ENCODE measurements around the gene RACGAP1.

Gene RACGAP1

DNA sequence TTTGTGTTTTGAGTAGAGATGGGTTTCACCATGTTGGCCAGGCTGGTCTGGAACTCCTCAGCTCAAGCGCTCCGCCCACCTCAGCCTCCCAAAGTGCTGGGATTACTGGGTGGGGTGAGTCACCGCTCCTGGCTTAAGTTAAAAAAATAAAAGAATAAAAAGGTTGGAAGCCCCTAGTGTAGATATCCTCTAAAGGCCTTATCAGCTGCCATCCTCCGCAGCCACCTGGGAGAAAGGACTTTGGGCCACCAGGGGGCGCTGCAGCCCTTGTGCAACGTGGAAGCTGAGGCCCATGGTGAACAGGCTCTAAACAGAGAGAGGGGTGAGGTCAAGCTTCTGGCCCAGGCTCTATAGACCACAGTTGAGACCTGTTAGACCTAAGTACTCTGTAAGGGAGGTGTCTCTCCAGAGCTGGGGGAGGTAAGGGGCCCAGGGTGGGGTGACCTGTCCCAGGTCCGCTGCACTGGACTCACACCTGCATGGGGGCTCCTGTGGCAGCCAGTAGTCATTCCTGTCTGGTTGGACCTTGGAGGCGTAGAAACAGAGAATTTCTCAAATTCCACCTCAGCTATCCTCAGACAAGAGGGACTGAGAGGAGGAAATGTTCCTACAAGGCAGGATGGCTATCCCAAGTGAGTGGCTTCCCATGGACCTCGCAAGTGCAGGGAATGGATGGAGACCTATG, 14.0 kb upstream of the RACGAP1 start:
- H3K36me3 ChIP-seq (ENCODE audit: insufficient read depth, low read length): no peaks in the 10 kb centered on the region
- H3K9me3 ChIP-seq (ENCODE audit: low read length): no peaks in the 10 kb centered on the region
- no peaks in the 10 kb centered on the region for H3K79me2 ChIP-seq (ENCODE audit: insufficient read depth, low read length)
- H3K4me2 ChIP-seq (ENCODE audit: low read length): no peak overlapping the region
- no peak overlapping the region for H3K9ac ChIP-seq (ENCODE audit: low read length)
- no peak overlapping the region for H2AFZ ChIP-seq (ENCODE audit: low read length)
- H3K4me1 ChIP-seq (ENCODE audit: insufficient read depth, low read length, severe bottlenecking): no peaks in the 10 kb centered on the region
- no peak overlapping the region for H3K4me3 ChIP-seq (ENCODE audit: low read depth, low read length, poor library complexity, severe bottlenecking)
- no peaks in the 10 kb centered on the region for H3F3A ChIP-seq (ENCODE audit: insufficient read depth, low read length)
- H4K20me1 ChIP-seq (ENCODE audit: insufficient read depth, low read length): no peaks in the 10 kb centered on the region
- H3K9me2 ChIP-seq (ENCODE audit: low read depth, low read length): no peaks in the 10 kb centered on the region
- no peaks in the 10 kb centered on the region; the same call in 1 of the 2 replicates for H3K27me3 ChIP-seq (ENCODE audit: insufficient read depth, low read length)
- TF ChIP-seq CTCF (IDR thresholded peaks at IDR 0.05; ENCODE audit: low read length): peak; percentile 95
- TF ChIP-seq EZH2 (IDR thresholded peaks at IDR 0.05; ENCODE audit: borderline replicate concordance, low read length): no peak
- no peak overlapping the region for H3K27ac ChIP-seq (ENCODE audit: low read depth, low read length, poor library complexity, severe bottlenecking)

DNA sequence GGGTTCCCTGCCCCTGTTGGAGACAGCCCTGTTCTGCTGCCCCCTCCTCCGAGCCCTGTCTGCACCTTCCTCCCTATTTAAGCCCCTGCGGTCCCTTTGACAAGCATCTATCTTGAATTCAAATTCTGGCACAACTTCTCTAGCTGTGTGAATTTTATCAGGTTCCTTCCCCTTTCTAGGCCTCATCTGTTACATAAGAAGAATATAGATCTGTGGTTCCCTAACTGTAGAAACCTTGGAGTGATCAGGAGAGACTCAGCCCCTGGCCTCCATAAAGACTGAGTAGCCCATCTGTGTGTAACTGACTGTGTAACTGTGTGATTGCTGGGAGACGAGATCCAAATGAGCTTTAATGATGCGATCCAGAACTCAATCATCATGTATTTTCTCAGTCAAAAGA, 13.0 kb upstream of the RACGAP1 start:
- no peaks in the 10 kb centered on the region for H3K9me3 ChIP-seq (ENCODE audit: low read length)
- no peaks in the 10 kb centered on the region for H4K20me1 ChIP-seq (ENCODE audit: insufficient read depth, low read length)
- no peaks in the 10 kb centered on the region for H3K79me2 ChIP-seq (ENCODE audit: insufficient read depth, low read length)
- H3K9me2 ChIP-seq (ENCODE audit: low read depth, low read length): no peaks in the 10 kb centered on the region
- H3K4me1 ChIP-seq (ENCODE audit: insufficient read depth, low read length, severe bottlenecking): no peaks in the 10 kb centered on the region
- H3F3A ChIP-seq (ENCODE audit: insufficient read depth, low read length): no peaks in the 10 kb centered on the region
- TF ChIP-seq CTCF (IDR thresholded peaks at IDR 0.05; ENCODE audit: low read length) (no peak), EZH2 (IDR thresholded peaks at IDR 0.05; ENCODE audit: borderline replicate concordance, low read length) (no peak)
- H3K36me3 ChIP-seq (ENCODE audit: insufficient read depth, low read length): no peaks in the 10 kb centered on the region
- H3K4me3 ChIP-seq (ENCODE audit: low read depth, low read length, poor library complexity, severe bottlenecking): no peak overlapping the region
- no peak overlapping the region for H2AFZ ChIP-seq (ENCODE audit: low read length)
- no peaks in the 10 kb centered on the region for H3K27me3 ChIP-seq (ENCODE audit: insufficient read depth, low read length)
- no peak overlapping the region for H3K4me2 ChIP-seq (ENCODE audit: low read length)
- H3K27ac ChIP-seq (ENCODE audit: low read depth, low read length, poor library complexity, severe bottlenecking): no peak overlapping the region
- no peak overlapping the region for H3K9ac ChIP-seq (ENCODE audit: low read length)

DNA sequence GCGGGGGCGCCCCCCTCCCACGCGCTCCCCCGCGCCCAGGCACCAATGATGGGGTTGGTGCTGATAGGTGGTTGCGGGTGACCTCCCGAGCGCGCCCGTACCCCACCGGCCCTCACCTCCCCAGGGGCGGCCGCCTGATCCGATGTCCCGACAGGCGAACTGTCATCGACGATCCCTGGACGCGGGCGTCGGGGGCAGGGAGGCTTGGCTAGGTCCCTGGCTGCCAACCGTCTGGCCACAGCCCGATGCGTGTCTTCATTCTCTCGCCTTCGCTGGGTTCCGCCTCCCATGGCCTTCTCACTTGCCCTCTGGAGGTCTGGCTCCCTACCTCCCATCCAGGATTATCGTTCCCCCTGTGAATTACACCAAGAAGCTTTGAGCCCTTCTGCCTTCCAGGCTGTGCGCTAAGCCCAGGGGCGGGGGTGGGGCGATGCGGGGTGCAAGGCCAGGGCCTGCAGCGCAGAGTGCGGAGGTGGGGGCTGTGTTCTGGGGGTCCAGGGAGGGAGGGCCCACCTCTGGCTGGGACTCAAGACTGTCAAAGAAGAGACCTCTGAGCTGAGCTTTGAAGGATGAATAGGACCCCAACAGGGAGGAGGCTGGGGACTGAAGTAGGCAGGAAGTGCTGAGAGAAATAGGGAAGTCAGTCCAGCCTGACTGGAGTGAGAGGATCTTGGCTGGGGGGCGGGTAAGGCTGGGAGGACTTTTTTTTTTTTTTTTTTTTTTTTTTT, 7.7 kb upstream of the RACGAP1 start:
- H3K4me2 ChIP-seq (ENCODE audit: low read length): no peak overlapping the region
- no peaks in the 10 kb centered on the region for H3F3A ChIP-seq (ENCODE audit: insufficient read depth, low read length)
- H3K27ac ChIP-seq (ENCODE audit: low read depth, low read length, poor library complexity, severe bottlenecking): no peak overlapping the region
- H3K27me3 ChIP-seq (ENCODE audit: insufficient read depth, low read length): no peaks in the 10 kb centered on the region
- no peaks in the 10 kb centered on the region for H4K20me1 ChIP-seq (ENCODE audit: insufficient read depth, low read length)
- H3K9me3 ChIP-seq (ENCODE audit: low read length): no peaks in the 10 kb centered on the region
- H2AFZ ChIP-seq (ENCODE audit: low read length): no peak overlapping the region
- TF ChIP-seq CTCF (IDR thresholded peaks at IDR 0.05; ENCODE audit: low read length) (no peak), EZH2 (IDR thresholded peaks at IDR 0.05; ENCODE audit: borderline replicate concordance, low read length) (no peak)
- no peaks in the 10 kb centered on the region for H3K79me2 ChIP-seq (ENCODE audit: insufficient read depth, low read length)
- no peaks in the 10 kb centered on the region for H3K9me2 ChIP-seq (ENCODE audit: low read depth, low read length)
- no peaks in the 10 kb centered on the region for H3K36me3 ChIP-seq (ENCODE audit: insufficient read depth, low read length)
- H3K4me1 ChIP-seq (ENCODE audit: insufficient read depth, low read length, severe bottlenecking): no peaks in the 10 kb centered on the region
- no peak overlapping the region for H3K9ac ChIP-seq (ENCODE audit: low read length)
- H3K4me3 ChIP-seq (ENCODE audit: low read depth, low read length, poor library complexity, severe bottlenecking): no peak overlapping the region
